SK-N-SH (cell line): ENCODE data around the gene PRKN.

Source experiments
- EP300 ChIP-seq, 2 experiments: IDR thresholded peaks; 2 replicates each; pipeline versions ENCODE4 v1.4.0 to v1.6.1; 2012; ENCODE audit warnings: borderline replicate concordance in 1 of 2, low read depth in 1 of 2, low read length in 1 of 2
- FOXJ3 ChIP-seq: sonication (generic); formaldehyde crosslinking; IDR thresholded peaks from 2 replicates; pipeline ENCODE4 v1.5.1; 2020; ENCODE audit warnings: mild to moderate bottlenecking, missing genetic modification reagents
- JUND ChIP-seq: IDR thresholded peaks from 2 replicates; pipeline ENCODE4 v1.4.0; 2012
- TCF12 ChIP-seq: IDR thresholded peaks from 2 replicates; pipeline ENCODE4 v1.4.0; 2012
- TF ChIP-seq, protein P1 (sequence below): fragments of 200-600 bp; sonication (generic); IDR thresholded peaks from 2 replicates; pipeline ENCODE4 v1.6.1; 2017; ENCODE audit warnings: antibody characterized with exemption, mild to moderate bottlenecking, moderate library complexity

DNA sequence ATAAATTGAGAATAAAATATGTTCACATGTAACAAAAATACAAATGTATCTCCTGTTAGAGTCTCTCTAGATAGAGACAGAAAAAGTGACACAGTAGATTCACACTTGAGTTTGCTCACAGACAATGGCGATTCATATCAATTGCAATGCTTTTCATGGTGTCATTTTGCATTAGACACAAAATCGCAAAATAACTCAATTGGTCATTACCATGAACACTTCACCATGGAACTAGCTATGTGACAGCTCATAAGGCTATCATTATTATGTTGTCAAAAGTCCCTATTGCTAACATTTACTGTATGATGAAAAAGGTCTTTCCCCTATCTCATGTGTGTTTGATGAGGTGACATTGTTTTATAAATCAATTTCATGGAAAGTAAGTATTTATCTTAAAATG lies 1204.2 kb downstream of the PRKN start:
- TF ChIP-seq FOXJ3 (CRISPR knock-in tag) (no peak), TCF12 (no peak), EP300 (IDR thresholded peaks at IDR 0.05; ENCODE audit: borderline replicate concordance in 1 of 2, low read depth in 1 of 2, low read length in 1 of 2) (no peak), JUND (no peak)
- TF ChIP-seq, protein P1, sequence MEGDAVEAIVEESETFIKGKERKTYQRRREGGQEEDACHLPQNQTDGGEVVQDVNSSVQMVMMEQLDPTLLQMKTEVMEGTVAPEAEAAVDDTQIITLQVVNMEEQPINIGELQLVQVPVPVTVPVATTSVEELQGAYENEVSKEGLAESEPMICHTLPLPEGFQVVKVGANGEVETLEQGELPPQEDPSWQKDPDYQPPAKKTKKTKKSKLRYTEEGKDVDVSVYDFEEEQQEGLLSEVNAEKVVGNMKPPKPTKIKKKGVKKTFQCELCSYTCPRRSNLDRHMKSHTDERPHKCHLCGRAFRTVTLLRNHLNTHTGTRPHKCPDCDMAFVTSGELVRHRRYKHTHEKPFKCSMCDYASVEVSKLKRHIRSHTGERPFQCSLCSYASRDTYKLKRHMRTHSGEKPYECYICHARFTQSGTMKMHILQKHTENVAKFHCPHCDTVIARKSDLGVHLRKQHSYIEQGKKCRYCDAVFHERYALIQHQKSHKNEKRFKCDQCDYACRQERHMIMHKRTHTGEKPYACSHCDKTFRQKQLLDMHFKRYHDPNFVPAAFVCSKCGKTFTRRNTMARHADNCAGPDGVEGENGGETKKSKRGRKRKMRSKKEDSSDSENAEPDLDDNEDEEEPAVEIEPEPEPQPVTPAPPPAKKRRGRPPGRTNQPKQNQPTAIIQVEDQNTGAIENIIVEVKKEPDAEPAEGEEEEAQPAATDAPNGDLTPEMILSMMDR, result no peak
